ENCODE data around the gene SNX17.

The SNX17 gene

GRCh38 chr2:27353762-27354596 lies 16.4 kb upstream of the SNX17 start:
- H2AFZ ChIP-seq (ENCODE audit: low read depth, low read length) = no peak overlapping the region
- peaks cover 10% of the 10 kb centered on the region; the same call in 1 of the 2 replicates for H4K20me1 ChIP-seq (ENCODE audit: insufficient read depth, low read length)
- H3K4me3 ChIP-seq (ENCODE audit: low read length) = no peak overlapping the region
- peaks cover 92% of the 10 kb centered on the region for H3K79me2 ChIP-seq (ENCODE audit: low read length)
- no peak overlapping the region for H3K9ac ChIP-seq (ENCODE audit: low read length)
- no peaks in the 10 kb centered on the region for H3K27me3 ChIP-seq (ENCODE audit: low read depth, low read length)
- peaks cover 16% of the 10 kb centered on the region for H3K4me1 ChIP-seq (ENCODE audit: low read length)
- H3K9me3 ChIP-seq (ENCODE audit: insufficient read depth, low read length) = no peaks in the 10 kb centered on the region
- H3K36me3 ChIP-seq (replicated peaks; ENCODE audit: low read depth, low read length) = peaks cover 15% of the 10 kb centered on the region
- no peak overlapping the region for H3K27ac ChIP-seq (ENCODE audit: low read length)
- H3K4me2 ChIP-seq (ENCODE audit: low read length) = no peak overlapping the region
- TF ChIP-seq, protein P1, sequence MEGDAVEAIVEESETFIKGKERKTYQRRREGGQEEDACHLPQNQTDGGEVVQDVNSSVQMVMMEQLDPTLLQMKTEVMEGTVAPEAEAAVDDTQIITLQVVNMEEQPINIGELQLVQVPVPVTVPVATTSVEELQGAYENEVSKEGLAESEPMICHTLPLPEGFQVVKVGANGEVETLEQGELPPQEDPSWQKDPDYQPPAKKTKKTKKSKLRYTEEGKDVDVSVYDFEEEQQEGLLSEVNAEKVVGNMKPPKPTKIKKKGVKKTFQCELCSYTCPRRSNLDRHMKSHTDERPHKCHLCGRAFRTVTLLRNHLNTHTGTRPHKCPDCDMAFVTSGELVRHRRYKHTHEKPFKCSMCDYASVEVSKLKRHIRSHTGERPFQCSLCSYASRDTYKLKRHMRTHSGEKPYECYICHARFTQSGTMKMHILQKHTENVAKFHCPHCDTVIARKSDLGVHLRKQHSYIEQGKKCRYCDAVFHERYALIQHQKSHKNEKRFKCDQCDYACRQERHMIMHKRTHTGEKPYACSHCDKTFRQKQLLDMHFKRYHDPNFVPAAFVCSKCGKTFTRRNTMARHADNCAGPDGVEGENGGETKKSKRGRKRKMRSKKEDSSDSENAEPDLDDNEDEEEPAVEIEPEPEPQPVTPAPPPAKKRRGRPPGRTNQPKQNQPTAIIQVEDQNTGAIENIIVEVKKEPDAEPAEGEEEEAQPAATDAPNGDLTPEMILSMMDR (IDR thresholded peaks at IDR 0.05; ENCODE audit: low read depth, low read length) = no peak
- TF ChIP-seq EZH2phosphoT487 (IDR thresholded peaks at IDR 0.05; ENCODE audit: low read depth) = no peak

DNA sequence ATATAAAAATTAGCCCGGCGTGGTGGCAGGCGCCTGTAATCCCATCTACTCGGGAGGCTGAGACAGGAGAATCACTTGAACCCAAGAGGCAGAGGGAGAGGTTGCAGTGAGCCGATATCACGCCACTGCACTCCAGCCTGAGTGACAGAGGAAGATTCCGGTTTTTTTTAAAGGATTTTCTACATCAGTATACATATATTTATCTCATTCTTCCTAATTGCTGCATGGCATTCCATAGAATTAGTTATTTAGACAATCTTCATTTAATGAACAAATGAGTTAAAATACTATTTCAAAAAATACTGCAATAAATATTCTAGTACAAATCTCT lies 15.9 kb upstream of the SNX17 start:
- Histone ChIP-seq H3K79me2 (ENCODE audit: low read length) (peaks cover 88% of the 10 kb centered on the region), H3K9me3 (ENCODE audit: insufficient read depth, low read length) (no peaks in the 10 kb centered on the region), H3K4me2 (ENCODE audit: low read length) (no peak overlapping the region), H2AFZ (ENCODE audit: low read depth, low read length) (no peak overlapping the region), H3K36me3 (replicated peaks; ENCODE audit: low read depth, low read length) (peaks cover 15% of the 10 kb centered on the region), H3K4me1 (ENCODE audit: low read length) (peaks cover 16% of the 10 kb centered on the region), H3K9ac (ENCODE audit: low read length) (no peak overlapping the region), H4K20me1 (ENCODE audit: insufficient read depth, low read length) (peaks cover 10% of the 10 kb centered on the region; the same call in 1 of the 2 replicates), H3K4me3 (ENCODE audit: low read length) (no peak overlapping the region), H3K27me3 (ENCODE audit: low read depth, low read length) (no peaks in the 10 kb centered on the region), H3K27ac (ENCODE audit: low read length) (no peak overlapping the region)
- TF ChIP-seq, protein P1 (IDR thresholded peaks at IDR 0.05; ENCODE audit: low read depth, low read length) = no peak
- no peak for TF ChIP-seq EZH2phosphoT487 (IDR thresholded peaks at IDR 0.05; ENCODE audit: low read depth)

DNA sequence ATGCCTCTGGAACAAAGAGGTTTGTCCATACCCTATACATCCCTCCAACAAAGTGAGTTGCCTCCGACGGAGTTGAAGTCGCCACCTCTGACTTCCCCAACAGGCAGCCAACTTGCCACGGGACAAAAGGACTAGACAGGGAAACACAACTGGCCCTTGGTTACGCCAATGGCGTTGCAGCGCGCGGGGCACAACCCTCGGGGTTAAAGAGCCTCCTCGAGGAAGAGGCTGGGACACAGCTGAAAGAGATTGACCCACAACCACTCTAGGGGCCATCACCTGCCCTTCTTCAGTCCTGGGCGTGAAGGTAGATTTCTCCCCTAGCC lies 14.4 kb upstream of the SNX17 start:
- Histone ChIP-seq H3K79me2 (ENCODE audit: low read length) (peaks cover 73% of the 10 kb centered on the region), H3K27me3 (ENCODE audit: low read depth, low read length) (no peaks in the 10 kb centered on the region), H3K4me2 (ENCODE audit: low read length) (peak overlapping the region; percentile 90), H3K36me3 (replicated peaks; ENCODE audit: low read depth, low read length) (peaks cover 12% of the 10 kb centered on the region), H2AFZ (ENCODE audit: low read depth, low read length) (peak overlapping the region; percentile 75; the same call in 1 of the 2 replicates), H3K4me3 (ENCODE audit: low read length) (peak overlapping the region; percentile 96), H3K4me1 (ENCODE audit: low read length) (peaks cover 16% of the 10 kb centered on the region), H3K27ac (ENCODE audit: low read length) (peak overlapping the region; percentile 84), H4K20me1 (ENCODE audit: insufficient read depth, low read length) (peaks cover 10% of the 10 kb centered on the region; the same call in 1 of the 2 replicates), H3K9me3 (ENCODE audit: insufficient read depth, low read length) (no peaks in the 10 kb centered on the region), H3K9ac (ENCODE audit: low read length) (peak overlapping the region; percentile 96)
- TF ChIP-seq, protein P1 (IDR thresholded peaks at IDR 0.05; ENCODE audit: low read depth, low read length) = no peak
- no peak for TF ChIP-seq EZH2phosphoT487 (IDR thresholded peaks at IDR 0.05; ENCODE audit: low read depth)

DNA sequence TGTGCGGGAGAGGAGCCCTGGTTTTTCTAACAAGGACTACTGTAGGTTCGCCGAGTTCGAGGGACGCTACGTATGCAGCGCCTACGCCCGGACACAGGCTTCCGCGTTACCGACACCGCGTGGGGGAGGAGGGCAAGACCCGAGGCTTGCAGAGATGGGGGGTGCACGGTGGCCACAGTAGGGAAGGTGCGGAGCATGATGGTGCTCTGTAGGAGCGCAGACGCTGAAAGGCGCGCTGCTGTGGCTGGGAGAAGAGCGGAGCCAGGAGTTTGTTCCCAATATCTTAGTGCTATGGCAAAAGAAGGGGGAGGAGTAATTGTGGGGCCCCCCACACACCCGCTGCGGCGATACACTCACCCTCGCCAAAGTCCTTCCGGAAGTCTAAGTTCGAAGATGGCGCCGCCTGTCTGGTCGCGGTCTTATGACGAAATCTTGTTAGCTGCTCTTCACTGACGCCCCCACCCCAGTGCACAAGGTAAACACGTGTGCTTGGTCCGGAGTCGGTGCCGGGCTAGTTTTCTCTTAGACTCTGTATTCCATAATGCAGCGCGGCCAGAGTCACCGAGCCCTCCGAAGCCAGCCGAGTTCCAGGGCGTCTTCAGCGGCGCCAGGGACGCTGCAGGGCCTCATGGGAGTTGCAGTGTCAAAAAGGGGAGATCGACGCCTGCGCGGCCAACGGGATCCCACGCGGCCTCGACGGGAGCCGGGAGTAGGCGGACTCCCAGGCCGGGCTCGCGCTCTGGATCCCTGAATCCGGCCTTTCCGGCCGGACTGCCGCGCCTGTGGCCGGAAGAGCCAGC lies 13.8 kb upstream of the SNX17 start, which contains the start of gene GTF3C2:
TSS of gene GTF3C2 (minus strand) at position 383 of the 800 bp plus-strand sequence. CDS start 13,210 bp downstream, outside the sequence.
- H3K9me3 ChIP-seq (ENCODE audit: insufficient read depth, low read length) = no peaks in the 10 kb centered on the region
- H3K79me2 ChIP-seq (ENCODE audit: low read length) = peaks cover 69% of the 10 kb centered on the region

More for the DNA sequence above, 13.8 kb upstream of the SNX17 start, which contains the start of gene GTF3C2:
- peak within 1 kb of the TSS; percentile 84 for H3K27ac ChIP-seq (ENCODE audit: low read length)
- H3K36me3 ChIP-seq (replicated peaks; ENCODE audit: low read depth, low read length) = peaks cover 12% of the 10 kb centered on the region
- peaks cover 8% of the 10 kb centered on the region; the same call in 1 of the 2 replicates for H4K20me1 ChIP-seq (ENCODE audit: insufficient read depth, low read length)
- H3K4me3 ChIP-seq (ENCODE audit: low read length) = peak within 1 kb of the TSS; percentile 96
- H2AFZ ChIP-seq (ENCODE audit: low read depth, low read length) = peak within 1 kb of the TSS; percentile 75
- H3K4me2 ChIP-seq (ENCODE audit: low read length) = peak within 1 kb of the TSS; percentile 90
- H3K4me1 ChIP-seq (ENCODE audit: low read length) = peaks cover 16% of the 10 kb centered on the region
- peak within 1 kb of the TSS; percentile 96 for H3K9ac ChIP-seq (ENCODE audit: low read length)
- no peaks in the 10 kb centered on the region for H3K27me3 ChIP-seq (ENCODE audit: low read depth, low read length)
- TF ChIP-seq, protein P1 (IDR thresholded peaks at IDR 0.05; ENCODE audit: low read depth, low read length) = no peak
- TF ChIP-seq EZH2phosphoT487 (IDR thresholded peaks at IDR 0.05; ENCODE audit: low read depth) = no peak
